Body of pancreas (tissue), 4 donors: ENCODE data around the gene UCK2.

ENCODE experiments used
- CTCF ChIP-seq, 7 experiments: fragments of 450-650 bp in 4 of 7; fragments of 200-600 bp in 3 of 7; sonication (generic) in 3 of 7; IDR thresholded peaks; one replicate each; pipeline ENCODE4 v1.5.1; 2016 to 2019; ENCODE audit warnings: antibody characterized with exemption in 7 of 7
- POLR2A ChIP-seq, 3 donors: fragments of 450-650 bp; IDR thresholded peaks; one replicate each; pipeline ENCODE4 v1.6.1; 2016; ENCODE audit warnings: antibody characterized with exemption in 3 of 3, mild to moderate bottlenecking in 2 of 3

DNA sequence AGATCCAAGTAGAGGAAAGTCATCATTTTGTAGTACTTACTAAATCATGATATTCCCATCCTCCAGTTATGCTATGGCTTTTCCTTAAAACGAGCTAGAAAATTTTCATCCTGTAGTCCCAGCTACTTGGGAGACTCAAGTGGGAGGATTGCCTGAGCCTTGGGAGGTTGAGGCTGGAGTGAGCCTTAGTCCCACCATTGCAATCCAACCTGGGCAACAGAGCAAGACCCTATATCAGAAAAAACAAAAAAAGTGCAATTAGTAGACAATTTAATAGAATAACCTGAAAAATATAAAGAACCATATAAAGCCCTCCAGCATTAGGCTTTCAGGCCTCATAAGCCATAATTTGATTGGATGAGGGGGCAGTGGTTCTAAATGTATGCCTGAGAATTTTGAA, 6.8 kb downstream of the UCK2 start:
- no peak for TF ChIP-seq CTCF (IDR thresholded peaks at IDR 0.05)
- no peak for TF ChIP-seq POLR2A (IDR thresholded peaks at IDR 0.05)
